ENCODE results near the gene KRTAP1-3. TPM values are rescaled to one million over a fixed set of nuclear protein-coding genes. Genes with fewer than 3 reads are reported as not detected.

The KRTAP1-3 gene
- total RNA-seq, 4 donors from 2014 or later = not detected

- H3K36me3 ChIP-seq = no peaks in the 10 kb centered on the region
- TF ChIP-seq POLR2A (IDR thresholded peaks at IDR 0.05) (no peak), CTCF (IDR thresholded peaks at IDR 0.05) (no peak)
- H3K4me1 ChIP-seq = peaks cover 0 to 22% (median 4%) of the 10 kb centered on the region in 3 donors
- H3K9me3 ChIP-seq = no peaks in the 10 kb centered on the region
- peaks cover 0 to 21% (median 0%) of the 10 kb centered on the region in 4 donors for H3K27me3 ChIP-seq
- intact Hi-C loops (cut with DNase I) = no loop called here
- H3K4me3 ChIP-seq = no peak overlapping the region
- DNase-seq = no peak
- H3K27ac ChIP-seq = no peak overlapping the region
- 76 to 77% methylated on average over 10 to 13 of the region's 13 CpGs for WGBS, 2 donors
Measured at GRCh38 chr17:41016578-41017215, 18.0 kb downstream of the KRTAP1-3 start.

- Histone ChIP-seq H3K27me3 (peaks cover 0 to 21% (median 0%) of the 10 kb centered on the region in 4 donors), H3K9me3 (no peaks in the 10 kb centered on the region), H3K36me3 (no peaks in the 10 kb centered on the region), H3K4me1 (peaks cover 0 to 22% (median 4%) of the 10 kb centered on the region in 3 donors), H3K27ac (no peak overlapping the region), H3K4me3 (no peak overlapping the region)
- DNase-seq = no peak
- 66 to 67% methylated on average over 7 of the region's 7 CpGs for WGBS, 2 donors
- intact Hi-C loops (cut with DNase I) = no loop called here
- TF ChIP-seq CTCF (IDR thresholded peaks at IDR 0.05) (no peak), POLR2A (IDR thresholded peaks at IDR 0.05) (no peak)
Measured at GRCh38 chr17:41015454-41015853, 19.2 kb downstream of the KRTAP1-3 start.

GRCh38 chr17:41013606-41014005 is 21.1 kb downstream of the KRTAP1-3 start:
- DNase-seq = no peak
- Histone ChIP-seq H3K27me3 (peaks cover 0 to 21% (median 0%) of the 10 kb centered on the region in 4 donors), H3K4me3 (no peak overlapping the region), H3K9me3 (no peaks in the 10 kb centered on the region), H3K27ac (no peak overlapping the region), H3K36me3 (no peaks in the 10 kb centered on the region), H3K4me1 (peaks cover 0 to 32% (median 4%) of the 10 kb centered on the region in 3 donors)
- TF ChIP-seq CTCF (IDR thresholded peaks at IDR 0.05) = no peak
- no peak for TF ChIP-seq POLR2A (IDR thresholded peaks at IDR 0.05)
- intact Hi-C loops (cut with DNase I) = no loop called here
- WGBS, 2 donors = 17 to 38% methylated on average over 1 of the region's 1 CpG

- 75 to 83% methylated on average over 3 of the region's 3 CpGs for WGBS, 2 donors
- H3K36me3 ChIP-seq = no peaks in the 10 kb centered on the region
- H3K27ac ChIP-seq = no peak overlapping the region
- no peak overlapping the region for H3K4me3 ChIP-seq
- H3K4me1 ChIP-seq = peaks cover 0 to 28% (median 1%) of the 10 kb centered on the region in 3 donors
- H3K27me3 ChIP-seq = peaks cover 0 to 21% (median 0%) of the 10 kb centered on the region in 4 donors
- intact Hi-C loops (cut with DNase I) = no loop called here
- no peak for DNase-seq
- no peaks in the 10 kb centered on the region for H3K9me3 ChIP-seq
- TF ChIP-seq CTCF (IDR thresholded peaks at IDR 0.05) (no peak), POLR2A (IDR thresholded peaks at IDR 0.05) (no peak)
Measured at GRCh38 chr17:41013181-41013580, 21.5 kb downstream of the KRTAP1-3 start.

GRCh38 chr17:41012326-41013120 is 22.2 kb downstream of the KRTAP1-3 start:
- Histone ChIP-seq H3K36me3 (no peaks in the 10 kb centered on the region), H3K4me1 (peaks cover 0 to 24% (median 0%) of the 10 kb centered on the region in 3 donors), H3K27ac (no peak overlapping the region), H3K4me3 (no peak overlapping the region), H3K9me3 (no peaks in the 10 kb centered on the region), H3K27me3 (peaks cover 0 to 21% (median 0%) of the 10 kb centered on the region in 4 donors)
- DNase-seq = no peak
- TF ChIP-seq POLR2A (IDR thresholded peaks at IDR 0.05) (no peak), CTCF (IDR thresholded peaks at IDR 0.05) (no peak)
- WGBS, 2 donors = 77 to 82% methylated on average over 6 of the region's 6 CpGs
- intact Hi-C loops (cut with DNase I) = no loop called here

All from esophagus squamous epithelium (tissue), 5 donors.